Measurements from ENCODE around the gene SLC8A1.

Gene SLC8A1

DNA sequence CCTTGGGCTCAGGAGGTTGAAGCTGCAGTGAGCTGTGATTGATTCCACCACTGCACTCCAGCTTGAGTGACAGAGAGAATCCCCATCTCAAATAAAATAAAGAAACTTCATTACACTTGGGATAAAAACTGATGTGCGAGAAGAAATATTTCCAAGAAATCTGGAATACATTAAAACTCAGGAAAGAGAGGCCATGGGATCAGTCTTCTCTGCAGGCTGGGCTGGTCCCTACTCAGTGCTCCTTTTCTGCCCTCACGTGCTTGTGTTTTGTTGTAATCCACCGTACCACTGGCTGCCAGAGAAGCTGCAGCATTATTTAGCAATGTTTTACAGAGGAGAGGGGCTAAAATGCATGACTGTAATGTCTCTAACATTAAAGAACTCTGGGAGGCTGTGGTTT, 282.0 kb downstream of the SLC8A1 start:
- in situ Hi-C loops (cut with MboI; ENCODE audit: low sequenced_read_pairs), result no loop called here

- in situ Hi-C loops (cut with MboI; ENCODE audit: low sequenced_read_pairs), result no loop called here
These were observed 282.5 kb downstream of the SLC8A1 start for GRCh38 chr2:40169430-40169829.

DNA sequence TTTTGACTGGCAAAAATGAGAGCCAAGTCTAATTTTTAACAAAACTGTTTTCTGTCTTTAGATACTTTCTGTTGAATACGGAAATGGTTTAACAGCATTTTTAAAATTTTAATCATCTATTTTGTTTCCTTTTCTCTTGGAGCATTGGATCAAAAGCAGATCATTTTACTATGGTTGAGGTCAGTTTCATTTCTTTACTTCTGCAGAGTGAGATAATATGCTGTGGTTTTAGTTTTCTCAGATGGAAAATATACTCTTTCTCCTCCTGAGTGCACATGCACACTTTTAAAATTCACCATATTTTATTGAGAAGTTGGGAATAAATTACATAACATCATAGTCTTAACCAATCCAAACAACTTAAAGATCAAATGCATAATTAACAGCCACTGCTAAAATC, 283.3 kb downstream of the SLC8A1 start:
- in situ Hi-C loops (cut with MboI; ENCODE audit: low sequenced_read_pairs), result no loop called here

DNA sequence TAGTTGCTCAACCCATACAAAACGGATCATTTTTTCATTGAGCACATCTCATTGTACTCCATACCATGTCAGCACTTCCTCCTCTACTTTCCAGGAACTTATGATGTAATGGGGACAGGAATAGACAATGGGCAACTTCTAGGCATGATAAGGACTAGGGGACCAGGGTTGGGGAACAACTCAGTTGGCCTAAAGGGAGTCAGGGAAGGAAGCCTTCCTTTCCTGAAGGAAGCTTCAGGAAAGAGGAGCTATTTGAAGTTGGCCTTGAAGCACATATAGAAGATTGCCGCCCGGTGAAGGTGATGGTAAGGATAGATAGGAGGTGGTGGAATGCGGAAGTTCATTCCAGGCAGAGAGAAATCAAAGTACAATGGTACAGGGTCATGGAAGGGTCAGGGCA, 283.9 kb downstream of the SLC8A1 start:
- in situ Hi-C loops (cut with MboI; ENCODE audit: low sequenced_read_pairs), result no loop called here

DNA sequence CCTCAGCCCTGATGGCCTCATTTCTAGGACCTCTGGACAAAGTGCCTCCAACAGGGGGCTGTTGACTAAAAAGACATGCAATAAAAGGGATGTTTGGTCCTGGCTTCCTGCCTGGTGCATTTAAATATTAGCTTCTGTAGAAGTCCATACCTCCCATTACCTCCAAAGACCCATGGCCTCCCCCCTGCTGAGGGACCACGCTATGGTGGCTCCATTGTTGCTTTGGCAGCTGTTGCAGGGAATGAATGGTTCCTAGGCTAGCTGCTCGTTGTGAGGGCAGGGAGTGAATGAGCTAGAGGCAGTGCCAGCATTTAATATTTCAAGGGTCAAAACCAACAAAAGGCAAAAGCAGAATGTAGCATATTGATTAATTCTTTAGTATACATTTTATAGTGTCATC, 285.9 kb downstream of the SLC8A1 start:
- in situ Hi-C loops (cut with MboI; ENCODE audit: low sequenced_read_pairs), result no loop called here

GRCh38 chr2:40165509-40165844, 286.4 kb downstream of the SLC8A1 start:
- in situ Hi-C loops (cut with MboI; ENCODE audit: low sequenced_read_pairs), result no loop called here

DNA sequence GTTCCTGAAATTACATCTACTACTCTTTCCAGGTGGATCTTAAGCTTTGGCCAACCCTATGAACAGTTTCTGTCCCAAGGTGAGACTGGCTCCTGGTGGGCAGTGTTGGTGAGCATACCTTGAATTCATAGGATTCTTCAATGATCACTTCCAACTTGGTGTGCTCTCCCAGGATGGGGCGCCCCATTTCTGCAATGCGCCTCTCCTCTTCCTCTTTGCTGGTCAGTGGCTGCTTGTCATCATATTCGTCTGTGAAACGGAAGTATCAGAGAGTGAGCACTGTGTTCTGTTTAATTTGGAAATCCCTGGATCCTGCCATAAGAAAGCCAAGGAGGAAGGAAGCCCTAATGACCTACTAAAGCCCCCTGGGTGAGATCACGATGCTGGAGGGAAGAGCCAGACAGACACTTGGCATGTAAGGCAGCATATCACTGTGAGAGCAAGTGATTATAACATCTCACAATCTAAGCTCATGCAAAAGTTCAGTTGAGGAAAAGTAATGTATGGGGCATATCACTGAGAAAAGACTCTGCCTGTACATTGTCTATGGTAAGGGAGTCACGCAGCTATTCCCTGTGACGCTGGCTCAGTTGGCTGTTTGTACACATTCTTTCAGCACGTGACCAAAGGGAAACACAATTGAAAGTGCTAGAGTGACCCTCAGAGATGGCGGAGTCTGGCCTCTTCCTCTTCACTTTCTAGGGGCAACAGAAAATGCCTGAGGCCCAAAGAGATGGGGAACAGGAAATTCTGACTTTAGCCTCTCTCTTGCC, 287.0 kb downstream of the SLC8A1 start:
- in situ Hi-C loops (cut with MboI; ENCODE audit: low sequenced_read_pairs), result no loop called here

DNA sequence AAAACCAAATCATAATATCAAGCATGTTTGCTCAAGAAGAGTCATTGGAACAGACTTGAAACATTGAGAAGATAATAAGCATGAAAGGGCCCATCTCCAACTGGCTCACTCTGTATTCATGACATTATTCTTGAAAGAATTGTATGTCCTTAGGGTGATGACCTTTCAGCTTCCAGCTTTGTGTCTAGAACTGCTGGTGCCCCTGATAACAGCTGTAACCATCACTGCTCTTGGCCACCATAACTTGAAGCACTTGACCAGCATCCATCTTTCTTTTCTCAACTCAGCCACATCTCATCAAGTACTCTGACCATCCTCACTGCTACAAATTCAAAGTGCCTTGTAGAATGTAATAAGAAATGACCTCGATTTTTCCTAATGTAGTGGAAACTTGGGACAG, 289.9 kb downstream of the SLC8A1 start:
- in situ Hi-C loops (cut with MboI; ENCODE audit: low sequenced_read_pairs), result no loop called here

GRCh38 chr2:40160751-40161218, 291.1 kb downstream of the SLC8A1 start:
- in situ Hi-C loops (cut with MboI; ENCODE audit: low sequenced_read_pairs), result no loop called here

DNA sequence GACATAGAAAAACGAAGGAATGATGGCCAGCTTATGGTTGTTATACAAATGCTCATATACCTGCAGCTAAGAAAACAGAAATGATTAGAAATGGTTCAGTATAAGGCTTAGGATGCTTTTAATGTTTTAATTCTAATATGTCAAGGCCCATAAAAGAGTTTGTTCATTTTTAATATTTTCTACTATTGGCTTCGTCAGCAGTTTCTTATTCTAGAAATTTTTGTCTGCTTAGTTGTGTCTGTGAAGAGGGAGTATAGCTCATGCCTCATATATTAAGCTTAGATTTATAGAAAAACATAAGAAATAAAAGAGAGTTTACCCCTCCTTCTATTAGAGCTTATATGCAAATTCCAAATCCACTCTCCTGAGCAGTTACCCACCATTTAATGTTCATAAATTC, 292.6 kb downstream of the SLC8A1 start:
- in situ Hi-C loops (cut with MboI; ENCODE audit: low sequenced_read_pairs), result no loop called here

DNA sequence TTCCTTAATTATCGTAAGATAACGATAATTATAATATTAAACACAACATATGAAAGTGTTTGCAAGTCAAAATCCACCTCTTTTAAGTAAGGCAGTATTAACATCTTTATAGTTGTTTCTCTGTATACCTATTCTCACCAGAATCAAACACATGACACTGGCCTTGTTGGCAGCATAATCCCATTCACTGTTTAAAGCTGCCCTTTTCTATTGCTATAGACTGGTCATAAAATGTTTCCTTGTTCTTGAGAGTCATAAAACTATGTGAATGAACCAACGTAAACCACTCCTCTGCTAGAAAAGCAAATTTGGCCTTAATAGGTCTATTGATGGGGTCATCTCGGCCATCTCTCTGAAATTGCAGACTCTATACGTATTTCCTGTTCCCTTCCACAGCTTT, 293.1 kb downstream of the SLC8A1 start:
- in situ Hi-C loops (cut with MboI; ENCODE audit: low sequenced_read_pairs), result no loop called here

DNA sequence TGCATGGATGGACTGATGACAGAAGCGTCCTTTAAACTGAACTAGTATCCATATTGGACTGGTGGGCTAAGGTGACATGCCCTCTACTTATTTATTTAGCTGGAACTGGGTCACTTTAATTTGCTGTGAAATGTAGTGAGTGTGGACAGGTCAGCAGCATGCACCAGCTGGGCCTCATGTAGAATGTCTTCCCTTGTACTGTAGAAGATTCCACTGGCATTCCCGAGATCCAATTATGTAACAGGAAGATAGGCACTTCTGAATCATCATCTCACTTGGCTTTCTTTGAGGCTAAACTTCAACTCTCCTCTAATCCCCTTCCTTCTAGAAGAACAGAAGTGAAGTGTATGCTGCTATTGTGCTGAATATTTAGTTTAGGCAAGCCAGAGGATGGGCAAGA, 296.2 kb downstream of the SLC8A1 start:
- in situ Hi-C loops (cut with MboI; ENCODE audit: low sequenced_read_pairs), result no loop called here

GRCh38 chr2:40150266-40150665, 301.6 kb downstream of the SLC8A1 start:
- in situ Hi-C loops (cut with MboI; ENCODE audit: low sequenced_read_pairs), result no loop called here

GRCh38 chr2:40148334-40148733, 303.6 kb downstream of the SLC8A1 start:
- in situ Hi-C loops (cut with MboI; ENCODE audit: low sequenced_read_pairs), result no loop called here

GRCh38 chr2:40147360-40147759, 304.5 kb downstream of the SLC8A1 start:
- in situ Hi-C loops (cut with MboI; ENCODE audit: low sequenced_read_pairs), result no loop called here

DNA sequence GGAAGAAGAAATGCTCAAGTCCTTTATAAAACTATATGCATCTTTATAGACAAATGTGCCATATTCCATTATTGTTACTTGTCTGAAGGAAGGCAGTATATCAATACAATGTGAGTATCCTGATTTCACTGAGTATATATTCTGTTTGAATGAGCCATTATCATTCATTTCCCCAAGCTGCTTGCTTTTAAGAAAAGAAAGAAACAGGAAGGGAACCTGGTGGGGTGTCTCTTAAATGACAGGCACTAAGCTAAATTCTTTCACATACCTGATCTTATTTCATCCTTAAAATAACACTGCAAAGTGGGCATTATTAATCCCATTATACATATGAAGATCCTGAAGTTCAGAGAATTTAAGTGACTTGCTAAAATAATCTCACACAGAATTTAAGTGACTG, 307.9 kb downstream of the SLC8A1 start:
- in situ Hi-C loops (cut with MboI; ENCODE audit: low sequenced_read_pairs), result no loop called here

DNA sequence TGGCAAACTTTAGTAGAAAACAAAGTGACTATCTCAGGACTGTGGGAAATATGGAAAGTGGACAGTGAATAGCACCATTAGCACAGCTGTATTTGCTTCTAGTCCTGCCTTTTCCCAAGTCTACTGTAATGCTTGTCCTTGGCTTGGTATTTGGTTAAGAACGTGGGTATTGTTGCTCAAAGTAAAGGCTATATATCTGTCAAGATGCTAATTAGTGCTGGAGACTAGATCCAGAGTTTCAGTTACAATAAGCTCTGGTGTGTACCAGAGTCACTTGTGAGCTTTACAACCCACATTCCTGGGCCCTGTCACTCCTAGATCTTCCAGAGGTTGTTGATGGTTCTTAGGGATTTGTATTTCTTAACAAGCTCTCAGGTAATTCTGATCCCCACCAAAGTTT, 313.6 kb downstream of the SLC8A1 start:
- in situ Hi-C loops (cut with MboI; ENCODE audit: low sequenced_read_pairs), result no loop called here

- in situ Hi-C loops (cut with MboI; ENCODE audit: low sequenced_read_pairs), result no loop called here
These were observed 320.7 kb downstream of the SLC8A1 start for GRCh38 chr2:40131081-40131704.

DNA sequence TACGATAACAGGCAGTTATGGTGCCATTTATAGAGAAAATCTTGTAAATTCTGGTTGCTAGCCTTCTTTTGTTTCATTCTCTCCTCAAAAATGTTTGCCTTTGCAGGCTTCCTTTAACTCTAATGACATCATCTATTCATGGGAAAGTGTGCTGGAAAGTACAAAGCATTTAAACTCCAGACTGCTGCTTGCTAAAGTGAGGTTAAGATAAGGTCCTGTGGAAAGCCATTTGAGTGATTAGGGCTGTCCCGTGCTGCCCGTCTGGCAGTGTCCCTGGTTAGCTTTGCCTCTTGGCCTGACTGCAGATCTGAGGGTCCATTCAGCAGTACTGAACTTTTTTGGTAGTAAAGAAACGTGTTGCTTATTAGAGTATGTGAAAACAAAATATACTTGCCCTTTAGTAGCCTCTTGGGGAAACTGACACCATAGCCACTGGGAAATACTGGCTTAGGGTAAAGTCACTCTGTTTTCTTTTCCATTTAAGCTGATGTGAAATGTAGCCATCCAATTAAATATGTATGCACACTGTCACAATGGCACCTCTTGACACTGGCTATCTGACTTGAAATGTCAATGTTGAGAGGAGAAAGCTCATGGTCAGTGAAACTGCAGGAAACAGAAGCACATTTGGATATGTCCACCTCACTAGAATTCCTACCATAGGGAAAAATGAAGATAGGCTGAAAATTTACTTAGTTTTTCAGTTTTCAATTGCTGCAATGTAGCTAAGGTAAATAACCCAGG, 321.5 kb downstream of the SLC8A1 start:
- in situ Hi-C loops (cut with MboI; ENCODE audit: low sequenced_read_pairs), result no loop called here

- in situ Hi-C loops (cut with MboI; ENCODE audit: low sequenced_read_pairs), result no loop called here
These were observed 322.2 kb downstream of the SLC8A1 start for GRCh38 chr2:40129725-40130124.

- in situ Hi-C loops (cut with MboI; ENCODE audit: low sequenced_read_pairs), result no loop called here
These were observed 323.1 kb downstream of the SLC8A1 start for GRCh38 chr2:40128796-40129195.

All from HL-60/S4 treated with phorbol 12-myristate 13-acetate at 8.2 ng/mL for 4 days and 3 days (cell line).